Measurements from ENCODE around the gene MAP4. TPM values are rescaled to one million over a fixed set of nuclear protein-coding genes. Genes with fewer than 3 reads are reported as not detected.

The MAP4 gene
- polyA plus RNA-seq, 3 donors, result 6.2 to 24.1 (median 18.4) TPM

GRCh38 chr3:47804577-47804976 lies 211.6 kb downstream of the MAP4 start:
- H3K27me3 ChIP-seq (ENCODE audit: control insufficient read depth in 2 of 2, insufficient read depth in 2 of 2, low read length in 2 of 2), result no peaks in the 10 kb centered on the region
- H3K36me3 Mint-ChIP-seq, result peaks cover 10 to 26% of the 10 kb centered on the region in 2 donors
- H3K79me2 ChIP-seq (ENCODE audit: insufficient read depth, low read length), result peaks cover 10% of the 10 kb centered on the region
- no peaks in the 10 kb centered on the region for H3K9me3 ChIP-seq (replicated peaks in 1 of 2; ENCODE audit: control insufficient read depth in 1 of 2, insufficient read depth in 1 of 2, low read length in 2 of 2)
- peaks cover 0 to 3% (median 0%) of the 10 kb centered on the region in 3 donors for H3K27me3 Mint-ChIP-seq (ENCODE audit: low read depth in 3 of 3)
- H2AFZ ChIP-seq (ENCODE audit: insufficient read depth, low read depth, low read length, poor library complexity, severe bottlenecking), result no peak overlapping the region
- no CpG with 5 or more reads among the region's 1 CpG for WGBS (ENCODE audit: insufficient coverage)
- no peak for TF ChIP-seq CTCF (IDR thresholded peaks at IDR 0.05)
- H3K4me1 Mint-ChIP-seq, result peaks cover 21% of the 10 kb centered on the region
- no peak overlapping the region for H3K27ac Mint-ChIP-seq
- H3K36me3 ChIP-seq (replicated peaks in 1 of 2; ENCODE audit: control insufficient read depth in 1 of 2, insufficient read depth in 2 of 2, low read length in 2 of 2), result peaks cover 18 to 19% of the 10 kb centered on the region in 2 donors
- no peak overlapping the region for H3K4me3 ChIP-seq (replicated peaks in 1 of 3; ENCODE audit: low read depth in 2 of 3, low read length in 3 of 3)
- intact Hi-C loops (cut with micrococcal nuclease), result loop anchor here (5.0 kb wide), 2 partner anchors 282 to 292 kb away; partner anchors contain the start of gene ELP6 (in 1 of the 2)
- no peak for DNase-seq
- no peak overlapping the region for H3K4me3 Mint-ChIP-seq
- H3K4me2 ChIP-seq (replicated peaks; ENCODE audit: extremely low read depth, low read length, poor library complexity, severe bottlenecking), result no peak overlapping the region
- no peak overlapping the region for H3K9ac ChIP-seq (ENCODE audit: insufficient read depth, low read length, poor library complexity, severe bottlenecking)
- H3K9me3 Mint-ChIP-seq, result no peaks in the 10 kb centered on the region
- H3K27ac ChIP-seq (ENCODE audit: low read depth in 1 of 2, low read length in 2 of 2), result no peak overlapping the region
- no peaks in the 10 kb centered on the region for H4K20me1 ChIP-seq (ENCODE audit: insufficient read depth, low read length)
- peaks cover 13 to 17% of the 10 kb centered on the region in 2 donors for H3K4me1 ChIP-seq (ENCODE audit: control insufficient read depth in 1 of 2, insufficient read depth in 2 of 2, low read length in 2 of 2)

GRCh38 chr3:47803480-47804025 lies 212.7 kb downstream of the MAP4 start:
- Histone ChIP-seq H3K79me2 (ENCODE audit: insufficient read depth, low read length) (peaks cover 10% of the 10 kb centered on the region), H3K27ac (ENCODE audit: low read depth in 1 of 2, low read length in 2 of 2) (peak overlapping the region; percentile 38 to 83), H4K20me1 (ENCODE audit: insufficient read depth, low read length) (no peaks in the 10 kb centered on the region), H3K4me3 (replicated peaks in 1 of 3; ENCODE audit: low read depth in 2 of 3, low read length in 3 of 3) (peak overlapping the region; percentile 44 to 87 (median 65)), H3K4me1 (ENCODE audit: control insufficient read depth in 1 of 2, insufficient read depth in 2 of 2, low read length in 2 of 2) (peaks cover 13 to 17% of the 10 kb centered on the region in 2 donors), H3K27me3 (ENCODE audit: control insufficient read depth in 2 of 2, insufficient read depth in 2 of 2, low read length in 2 of 2) (no peaks in the 10 kb centered on the region), H3K36me3 (replicated peaks in 1 of 2; ENCODE audit: control insufficient read depth in 1 of 2, insufficient read depth in 2 of 2, low read length in 2 of 2) (peaks cover 15 to 16% of the 10 kb centered on the region in 2 donors), H3K4me2 (replicated peaks; ENCODE audit: extremely low read depth, low read length, poor library complexity, severe bottlenecking) (peak overlapping the region; percentile 89), H3K9ac (ENCODE audit: insufficient read depth, low read length, poor library complexity, severe bottlenecking) (peak overlapping the region; percentile 86), H3K9me3 (replicated peaks in 1 of 2; ENCODE audit: control insufficient read depth in 1 of 2, insufficient read depth in 1 of 2, low read length in 2 of 2) (no peaks in the 10 kb centered on the region), H2AFZ (ENCODE audit: insufficient read depth, low read depth, low read length, poor library complexity, severe bottlenecking) (peak overlapping the region; percentile 97)
- peaks cover 0 to 4% (median 1%) of the 10 kb centered on the region in 3 donors for H3K27me3 Mint-ChIP-seq (ENCODE audit: low read depth in 3 of 3)
- DNase-seq, result no peak
- peak overlapping the region; percentile 50 to 93 (median 77) for H3K27ac Mint-ChIP-seq
- peak overlapping the region; percentile 85 to 94 for H3K4me3 Mint-ChIP-seq
- peaks cover 10 to 18% of the 10 kb centered on the region in 2 donors for H3K36me3 Mint-ChIP-seq
- 0% methylated on average over 15 of the region's 20 CpGs for WGBS (ENCODE audit: insufficient coverage)
- peaks cover 21% of the 10 kb centered on the region for H3K4me1 Mint-ChIP-seq
- intact Hi-C loops (cut with micrococcal nuclease), result loop anchor here (5.0 kb wide), 2 partner anchors 281 to 291 kb away; partner anchors contain the start of gene ELP6 (in 1 of the 2)
- H3K9me3 Mint-ChIP-seq, result no peaks in the 10 kb centered on the region
- TF ChIP-seq CTCF (IDR thresholded peaks at IDR 0.05), result no peak

All from CD14-positive monocyte (primary cell).